ENCODE results near the gene VAPA. TPM values are rescaled to one million over a fixed set of nuclear protein-coding genes. Genes with fewer than 3 reads are reported as not detected.

Gene VAPA
- total and polyA plus RNA-seq, 10 donors = 53.1 to 290 (median 181) TPM

DNA sequence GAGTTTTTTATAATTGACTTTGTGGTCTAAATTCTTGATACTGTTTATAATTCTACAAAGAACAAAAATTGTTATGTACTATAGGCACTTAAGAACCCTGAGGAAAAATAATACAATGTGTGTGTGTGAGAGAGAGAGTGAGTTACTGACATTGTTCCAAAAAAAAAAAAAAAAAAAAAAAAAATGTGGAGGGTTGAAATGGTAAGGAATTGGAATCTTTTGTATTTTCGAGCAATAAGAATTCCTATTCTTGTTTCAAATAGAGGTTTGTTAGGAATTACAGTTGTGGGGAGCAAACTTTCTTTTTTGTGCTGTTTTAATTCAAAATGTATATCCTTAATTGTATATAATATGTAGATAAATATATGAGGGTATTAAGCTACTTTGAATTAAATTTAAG, 45.7 kb downstream of the VAPA start:
- no peaks in the 10 kb centered on the region for H3K9me3 ChIP-seq
- no peak for TF ChIP-seq POLR2AphosphoS5 (IDR thresholded peaks at IDR 0.05)
- no peaks in the 10 kb centered on the region for H3K27me3 ChIP-seq (replicated peaks in 1 of 7)
- peaks cover 0 to 12% (median 0%) of the 10 kb centered on the region in 6 donors for H3K4me1 ChIP-seq
- intact Hi-C loops (cut with DNase I; ENCODE audit: low total_unique reads) = no loop called here
- WGBS, 5 donors = 80 to 100% (median 94%) methylated on average over 1 of the region's 1 CpG
- H3K27ac ChIP-seq = no peak overlapping the region
- DNase-seq = no peak
- peaks cover 0 to 31% (median 9%) of the 10 kb centered on the region in 6 donors for H3K36me3 ChIP-seq
- no peak overlapping the region for H3K4me3 ChIP-seq

- 45 to 56% (median 52%) methylated on average over 7 of the region's 7 CpGs for WGBS, 5 donors
- DNase-seq = no peak
- TF ChIP-seq, protein P1, sequence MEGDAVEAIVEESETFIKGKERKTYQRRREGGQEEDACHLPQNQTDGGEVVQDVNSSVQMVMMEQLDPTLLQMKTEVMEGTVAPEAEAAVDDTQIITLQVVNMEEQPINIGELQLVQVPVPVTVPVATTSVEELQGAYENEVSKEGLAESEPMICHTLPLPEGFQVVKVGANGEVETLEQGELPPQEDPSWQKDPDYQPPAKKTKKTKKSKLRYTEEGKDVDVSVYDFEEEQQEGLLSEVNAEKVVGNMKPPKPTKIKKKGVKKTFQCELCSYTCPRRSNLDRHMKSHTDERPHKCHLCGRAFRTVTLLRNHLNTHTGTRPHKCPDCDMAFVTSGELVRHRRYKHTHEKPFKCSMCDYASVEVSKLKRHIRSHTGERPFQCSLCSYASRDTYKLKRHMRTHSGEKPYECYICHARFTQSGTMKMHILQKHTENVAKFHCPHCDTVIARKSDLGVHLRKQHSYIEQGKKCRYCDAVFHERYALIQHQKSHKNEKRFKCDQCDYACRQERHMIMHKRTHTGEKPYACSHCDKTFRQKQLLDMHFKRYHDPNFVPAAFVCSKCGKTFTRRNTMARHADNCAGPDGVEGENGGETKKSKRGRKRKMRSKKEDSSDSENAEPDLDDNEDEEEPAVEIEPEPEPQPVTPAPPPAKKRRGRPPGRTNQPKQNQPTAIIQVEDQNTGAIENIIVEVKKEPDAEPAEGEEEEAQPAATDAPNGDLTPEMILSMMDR (IDR thresholded peaks at IDR 0.05 in 8 of 11, conservative IDR thresholded peaks at IDR 0.05 in 3 of 11) = no peak
- TF ChIP-seq POLR2AphosphoS5 (IDR thresholded peaks at IDR 0.05) (no peak), POLR2A (IDR thresholded peaks at IDR 0.05) (no peak)
- Histone ChIP-seq H3K4me1 (peaks cover 0 to 12% (median 0%) of the 10 kb centered on the region in 6 donors), H3K27me3 (replicated peaks in 1 of 7) (no peaks in the 10 kb centered on the region), H3K9me3 (no peaks in the 10 kb centered on the region), H3K4me3 (no peak overlapping the region), H3K36me3 (peaks cover 0 to 23% (median 4%) of the 10 kb centered on the region in 6 donors), H3K27ac (no peak overlapping the region)
- intact Hi-C loops (cut with DNase I; ENCODE audit: low total_unique reads) = no loop called here
These were observed 46.6 kb downstream of the VAPA start for GRCh38 chr18:9960258-9960904.

- Histone ChIP-seq H3K9me3 (no peaks in the 10 kb centered on the region), H3K4me1 (peaks cover 0 to 18% (median 5%) of the 10 kb centered on the region in 6 donors), H3K27ac (peak overlapping the region in 1 of 8 donors; percentile 15), H3K4me3 (no peak overlapping the region), H3K27me3 (replicated peaks in 1 of 7) (no peaks in the 10 kb centered on the region), H3K36me3 (peaks cover 0 to 16% (median 2%) of the 10 kb centered on the region in 6 donors)
- 12 to 27% (median 19%) methylated on average over 3 of the region's 3 CpGs for WGBS, 5 donors
- TF ChIP-seq, protein P1 (IDR thresholded peaks at IDR 0.05 in 8 of 11, conservative IDR thresholded peaks at IDR 0.05 in 3 of 11) = no peak
- TF ChIP-seq POLR2A (IDR thresholded peaks at IDR 0.05) (no peak), POLR2AphosphoS5 (IDR thresholded peaks at IDR 0.05) (no peak)
- intact Hi-C loops (cut with DNase I; ENCODE audit: low total_unique reads) = no loop called here
- DNase-seq = no peak
These were observed 47.2 kb downstream of the VAPA start for GRCh38 chr18:9961041-9961440.

- TF ChIP-seq POLR2AphosphoS5 (IDR thresholded peaks at IDR 0.05) (peak in 1 of 3 donors; percentile 13), POLR2A (IDR thresholded peaks at IDR 0.05) (no peak)
- no peaks in the 10 kb centered on the region for H3K9me3 ChIP-seq
- DNase-seq = no peak
- H3K27ac ChIP-seq = no peak overlapping the region
- no peaks in the 10 kb centered on the region for H3K36me3 ChIP-seq
- intact Hi-C loops (cut with DNase I; ENCODE audit: low total_unique reads) = no loop called here
- no peak overlapping the region for H3K4me3 ChIP-seq
- H3K4me1 ChIP-seq = peaks cover 3 to 39% (median 20%) of the 10 kb centered on the region in 6 donors
- peaks cover 0 to 34% (median 11%) of the 10 kb centered on the region in 7 donors for H3K27me3 ChIP-seq (replicated peaks in 1 of 7)
- 78 to 81% (median 80%) methylated on average over 9 of the region's 9 CpGs for WGBS, 5 donors
These were observed 52.2 kb downstream of the VAPA start for GRCh38 chr18:9965711-9966624.

Measured in spleen (tissue), 11 donors.